Measurements from ENCODE around the gene KIAA1217. TPM values are rescaled to one million over a fixed set of nuclear protein-coding genes. Genes with fewer than 3 reads are reported as not detected.

KIAA1217 gene
- polyA plus RNA-seq, 3 donors, result not detected

GRCh38 chr10:24201503-24202180, 7.3 kb upstream of the KIAA1217 start:
- Mint-ChIP-seq H3K27me3 (ENCODE audit: low read depth in 3 of 3) (peaks cover 4 to 7% (median 6%) of the 10 kb centered on the region in 3 donors), H3K9me3 (peaks cover 0 to 1% (median 0%) of the 10 kb centered on the region in 7 donors), H3K27ac (peak overlapping the region in 1 of 7 donors; percentile 16), H3K4me3 (no peak overlapping the region), H3K4me1 (no peaks in the 10 kb centered on the region), H3K36me3 (no peaks in the 10 kb centered on the region)
- no peaks in the 10 kb centered on the region for H3K79me2 ChIP-seq (ENCODE audit: insufficient read depth, low read length)
- no peaks in the 10 kb centered on the region for H3K36me3 ChIP-seq (replicated peaks in 1 of 2; ENCODE audit: control insufficient read depth in 1 of 2, insufficient read depth in 2 of 2, low read length in 2 of 2)
- H4K20me1 ChIP-seq (ENCODE audit: insufficient read depth, low read length), result no peaks in the 10 kb centered on the region
- H3K27me3 ChIP-seq (ENCODE audit: control insufficient read depth in 2 of 2, insufficient read depth in 2 of 2, low read length in 2 of 2), result no peaks in the 10 kb centered on the region
- intact Hi-C loops (cut with micrococcal nuclease), result no loop called here
- no peaks in the 10 kb centered on the region for H3K4me1 ChIP-seq (ENCODE audit: control insufficient read depth in 1 of 2, insufficient read depth in 2 of 2, low read length in 2 of 2)
- H3K9me3 ChIP-seq (replicated peaks in 1 of 2; ENCODE audit: control insufficient read depth in 1 of 2, insufficient read depth in 1 of 2, low read length in 2 of 2), result no peaks in the 10 kb centered on the region
- no peak for TF ChIP-seq CTCF (IDR thresholded peaks at IDR 0.05)
- no peak overlapping the region for H2AFZ ChIP-seq (ENCODE audit: insufficient read depth, low read depth, low read length, poor library complexity, severe bottlenecking)
- H3K9ac ChIP-seq (ENCODE audit: insufficient read depth, low read length, poor library complexity, severe bottlenecking), result no peak overlapping the region
- no peak for DNase-seq
- no peak overlapping the region for H3K4me2 ChIP-seq (replicated peaks; ENCODE audit: extremely low read depth, low read length, poor library complexity, severe bottlenecking)
- H3K4me3 ChIP-seq (replicated peaks in 1 of 3; ENCODE audit: low read depth in 2 of 3, low read length in 3 of 3), result no peak overlapping the region
- H3K27ac ChIP-seq (ENCODE audit: low read depth in 1 of 2, low read length in 2 of 2), result no peak overlapping the region
- 83% methylated on average over 8 of the region's 14 CpGs for WGBS (ENCODE audit: insufficient coverage)

DNA sequence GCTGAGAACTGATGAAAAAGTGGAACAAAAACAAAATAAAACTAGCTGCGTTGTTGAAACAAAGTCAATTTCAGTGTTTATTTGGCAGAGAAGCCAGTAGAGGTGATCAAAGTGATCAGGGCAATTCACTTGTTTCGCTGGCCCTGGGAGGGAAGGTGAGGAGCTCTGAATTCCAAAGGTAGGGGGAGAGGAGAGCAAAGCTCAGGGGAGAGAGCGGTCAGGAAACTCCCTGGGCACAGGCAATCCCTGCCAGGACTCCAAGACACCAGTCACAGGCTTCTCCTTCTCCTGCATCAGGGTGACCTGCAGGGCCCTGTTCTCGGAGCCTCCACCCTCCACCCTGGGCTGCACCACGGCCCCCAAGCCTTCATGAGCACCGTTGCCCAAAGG, 6.8 kb upstream of the KIAA1217 start:
- no peaks in the 10 kb centered on the region for H3K79me2 ChIP-seq (ENCODE audit: insufficient read depth, low read length)
- Mint-ChIP-seq H3K27ac (peak overlapping the region in 1 of 7 donors; percentile 16), H3K27me3 (ENCODE audit: low read depth in 3 of 3) (peaks cover 4 to 11% (median 8%) of the 10 kb centered on the region in 3 donors), H3K36me3 (no peaks in the 10 kb centered on the region), H3K4me3 (no peak overlapping the region), H3K4me1 (no peaks in the 10 kb centered on the region), H3K9me3 (peaks cover 0 to 2% (median 0%) of the 10 kb centered on the region in 7 donors)
- WGBS (ENCODE audit: insufficient coverage), result 82% methylated on average over 4 of the region's 6 CpGs
- no peaks in the 10 kb centered on the region for H3K9me3 ChIP-seq (replicated peaks in 1 of 2; ENCODE audit: control insufficient read depth in 1 of 2, insufficient read depth in 1 of 2, low read length in 2 of 2)
- DNase-seq, result no peak
- no peak overlapping the region for H3K4me3 ChIP-seq (replicated peaks in 1 of 3; ENCODE audit: low read depth in 2 of 3, low read length in 3 of 3)
- H3K9ac ChIP-seq (ENCODE audit: insufficient read depth, low read length, poor library complexity, severe bottlenecking), result no peak overlapping the region
- H3K4me2 ChIP-seq (replicated peaks; ENCODE audit: extremely low read depth, low read length, poor library complexity, severe bottlenecking), result no peak overlapping the region
- no peaks in the 10 kb centered on the region for H4K20me1 ChIP-seq (ENCODE audit: insufficient read depth, low read length)
- no peak overlapping the region for H2AFZ ChIP-seq (ENCODE audit: insufficient read depth, low read depth, low read length, poor library complexity, severe bottlenecking)
- no peak overlapping the region for H3K27ac ChIP-seq (ENCODE audit: low read depth in 1 of 2, low read length in 2 of 2)
- intact Hi-C loops (cut with micrococcal nuclease), result no loop called here
- H3K27me3 ChIP-seq (ENCODE audit: control insufficient read depth in 2 of 2, insufficient read depth in 2 of 2, low read length in 2 of 2), result no peaks in the 10 kb centered on the region
- no peaks in the 10 kb centered on the region for H3K4me1 ChIP-seq (ENCODE audit: control insufficient read depth in 1 of 2, insufficient read depth in 2 of 2, low read length in 2 of 2)
- no peak for TF ChIP-seq CTCF (IDR thresholded peaks at IDR 0.05)
- H3K36me3 ChIP-seq (replicated peaks in 1 of 2; ENCODE audit: control insufficient read depth in 1 of 2, insufficient read depth in 2 of 2, low read length in 2 of 2), result no peaks in the 10 kb centered on the region
